Kidney (tissue), 14 donors: Measurements from ENCODE around the gene CAMK1G. TPM values are rescaled to one million over a fixed set of nuclear protein-coding genes. Genes with fewer than 3 reads are reported as not detected.
A peak's percentile ranks its signal among the peaks of the same experiment; 100 is the strongest.

Experiments
- DNase-seq, 5 donors: peaks; one replicate each; pipeline ENCODE4 v3.0.0-alpha.2; 2013 to 2020
- FAIRE-seq: peaks from 2 replicates; lab custom pipeline; 2012; peaks lifted over from hg19 to GRCh38; lab: Jason Lieb, UNC
- H3K27ac ChIP-seq, 2 donors: one replicate each; pipeline ENCODE4 v1.7.0; 2013; ENCODE audit warnings: low read depth in 2 of 2, low read length in 2 of 2, inconsistent platforms in 1 of 2
- H3K27me3 ChIP-seq: one replicate; pipeline ENCODE4 v1.7.1; 2013; ENCODE audit warnings: low read length, inconsistent platforms; ENCODE audit not compliant: control insufficient read depth, insufficient read depth
- H3K36me3 ChIP-seq, 3 donors: one replicate each; pipeline versions ENCODE4 v1.7.0 to v1.7.1; 2013; ENCODE audit warnings: low read length in 3 of 3, control low read depth in 1 of 3, inconsistent platforms in 1 of 3; ENCODE audit not compliant: insufficient read depth in 3 of 3, control insufficient read depth in 2 of 3
- H3K4me1 ChIP-seq, 3 donors: one replicate each; pipeline versions ENCODE4 v1.7.0 to v1.7.1; 2013; ENCODE audit warnings: low read length in 3 of 3, inconsistent platforms in 1 of 3, low read depth in 1 of 3; ENCODE audit not compliant: control insufficient read depth in 2 of 3, insufficient read depth in 2 of 3
- H3K4me3 ChIP-seq, 3 donors: one replicate each; pipeline versions ENCODE4 v1.7.0 to v1.8.1; 2013; ENCODE audit warnings: low read length in 3 of 3, control low read depth in 1 of 3, inconsistent platforms in 1 of 3
- H3K9ac ChIP-seq, 3 donors: one replicate each; pipeline versions ENCODE4 v1.7.0 to v1.7.1; 2013; ENCODE audit warnings: low read length in 3 of 3, control low read depth in 1 of 3, inconsistent platforms in 1 of 3
- H3K9me3 ChIP-seq, 3 donors: one replicate each; pipeline versions ENCODE4 v1.7.0 to v1.7.1; 2013; ENCODE audit warnings: low read length in 3 of 3, control low read depth in 1 of 3, inconsistent platforms in 1 of 3; ENCODE audit not compliant: control insufficient read depth in 2 of 3, insufficient read depth in 1 of 3
- intact Hi-C: fragments of 100-400 bp; cut with DNase I; formaldehyde crosslinking; loops from one replicate; pipeline ENCODE4 v1.11.1; 2022
- polyA plus RNA-seq: library from polyadenylated mRNA; stranded (reverse); fragments of 350-450 nt; fragmentation: Illumina TruSeq; extraction: RNeasy Lipid Tissue Mini Kit (QIAGEN cat#74804); gene quantifications from one replicate; pipeline ENCODE4 v1.2.3, GENCODE V29; 2014; ENCODE audit warnings: low read depth, low replicate concordance; ENCODE audit not compliant: insufficient read depth
- total RNA-seq: library from RNA; stranded (reverse); fragmentation: NEBNext Ultra II Directional; extraction: Animal tissue kit (Norgen Biotek cat#: 25700); gene quantifications from one replicate; pipeline ENCODE4 v1.2.1, GENCODE V29; 2021
- TF ChIP-seq, protein P1 (sequence below): IDR thresholded peaks from 3 replicates; pipeline ENCODE4 v1.5.1; 2012; ENCODE audit warnings: mild to moderate bottlenecking, moderate library complexity, borderline replicate concordance; ENCODE audit not compliant: insufficient read depth; ENCODE audit errors: extremely low read depth
- donor health status: control.
- donor health status: control.
- donor health status: control.
- donor health status: control.
- donor health status: control.
- donor health status: DM: yes; HTN: yes; CAD: no.
- donor health status: Normal renal cell carcinoma (clear cell type).

The CAMK1G gene
- total and polyA plus RNA-seq, 2 donors from 2014 or later: 1.4 to 5.5 TPM

- peak in 1 of 5 donors; percentile 40 for DNase-seq
- TF ChIP-seq, protein P1, sequence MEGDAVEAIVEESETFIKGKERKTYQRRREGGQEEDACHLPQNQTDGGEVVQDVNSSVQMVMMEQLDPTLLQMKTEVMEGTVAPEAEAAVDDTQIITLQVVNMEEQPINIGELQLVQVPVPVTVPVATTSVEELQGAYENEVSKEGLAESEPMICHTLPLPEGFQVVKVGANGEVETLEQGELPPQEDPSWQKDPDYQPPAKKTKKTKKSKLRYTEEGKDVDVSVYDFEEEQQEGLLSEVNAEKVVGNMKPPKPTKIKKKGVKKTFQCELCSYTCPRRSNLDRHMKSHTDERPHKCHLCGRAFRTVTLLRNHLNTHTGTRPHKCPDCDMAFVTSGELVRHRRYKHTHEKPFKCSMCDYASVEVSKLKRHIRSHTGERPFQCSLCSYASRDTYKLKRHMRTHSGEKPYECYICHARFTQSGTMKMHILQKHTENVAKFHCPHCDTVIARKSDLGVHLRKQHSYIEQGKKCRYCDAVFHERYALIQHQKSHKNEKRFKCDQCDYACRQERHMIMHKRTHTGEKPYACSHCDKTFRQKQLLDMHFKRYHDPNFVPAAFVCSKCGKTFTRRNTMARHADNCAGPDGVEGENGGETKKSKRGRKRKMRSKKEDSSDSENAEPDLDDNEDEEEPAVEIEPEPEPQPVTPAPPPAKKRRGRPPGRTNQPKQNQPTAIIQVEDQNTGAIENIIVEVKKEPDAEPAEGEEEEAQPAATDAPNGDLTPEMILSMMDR: no peak
- Histone ChIP-seq H3K9ac (no peak overlapping the region), H3K4me3 (no peak overlapping the region), H3K36me3 (no peaks in the 10 kb centered on the region), H3K27me3 (no peaks in the 10 kb centered on the region), H3K9me3 (no peaks in the 10 kb centered on the region), H3K4me1 (no peaks in the 10 kb centered on the region), H3K27ac (no peak overlapping the region)
- intact Hi-C loops: no loop called here
- FAIRE-seq: no peak
These were observed 18.7 kb upstream of the CAMK1G start for GRCh38 chr1:209564849-209565248.

- no peak for FAIRE-seq
- Histone ChIP-seq H3K36me3 (no peaks in the 10 kb centered on the region), H3K9me3 (no peaks in the 10 kb centered on the region), H3K4me1 (no peaks in the 10 kb centered on the region), H3K9ac (no peak overlapping the region), H3K27me3 (no peaks in the 10 kb centered on the region), H3K27ac (no peak overlapping the region), H3K4me3 (no peak overlapping the region)
- intact Hi-C loops: no loop called here
- TF ChIP-seq, protein P1: peak; percentile 73
- DNase-seq: peak; percentile 83 to 94 (median 88)
These were observed 17.5 kb upstream of the CAMK1G start for GRCh38 chr1:209565759-209566678.

DNA sequence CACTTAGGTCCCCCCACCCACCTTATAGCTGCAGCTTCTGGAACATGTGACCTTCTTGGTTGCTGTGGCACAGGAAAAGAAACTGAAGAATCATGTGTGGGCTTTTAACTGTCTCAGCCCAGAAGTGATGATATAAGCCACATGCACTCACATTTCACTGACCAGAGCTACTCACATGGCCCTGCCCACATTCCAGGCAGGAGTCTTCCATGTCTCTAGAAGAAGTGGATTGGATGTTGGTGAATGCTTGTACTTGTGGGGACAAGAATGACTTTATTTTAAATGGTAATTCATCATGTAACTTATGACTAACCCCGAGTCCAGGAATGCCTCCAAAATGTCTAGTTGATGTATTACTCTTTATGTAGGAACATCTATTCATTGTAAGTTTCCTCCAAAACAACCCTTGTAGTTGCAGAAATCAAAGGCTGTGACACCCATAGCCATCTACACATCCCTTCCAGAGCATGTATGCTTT lies 15.8 kb upstream of the CAMK1G start:
- no peak for DNase-seq
- no peaks in the 10 kb centered on the region for H3K4me1 ChIP-seq
- intact Hi-C loops: no loop called here
- no peak overlapping the region for H3K4me3 ChIP-seq
- no peaks in the 10 kb centered on the region for H3K9me3 ChIP-seq
- no peak for FAIRE-seq
- no peaks in the 10 kb centered on the region for H3K36me3 ChIP-seq
- H3K9ac ChIP-seq: no peak overlapping the region
- no peak overlapping the region for H3K27ac ChIP-seq
- TF ChIP-seq, protein P1: no peak
- H3K27me3 ChIP-seq: no peaks in the 10 kb centered on the region
